NCI-H2227 (cell line): ENCODE data around the gene FGF12.

Experiments used
- DNase-seq: peaks from one replicate; lab custom pipeline; 2025; ENCODE audit not compliant: unreplicated experiment; lab: John Stamatoyannopoulos, UW

Gene FGF12

DNA sequence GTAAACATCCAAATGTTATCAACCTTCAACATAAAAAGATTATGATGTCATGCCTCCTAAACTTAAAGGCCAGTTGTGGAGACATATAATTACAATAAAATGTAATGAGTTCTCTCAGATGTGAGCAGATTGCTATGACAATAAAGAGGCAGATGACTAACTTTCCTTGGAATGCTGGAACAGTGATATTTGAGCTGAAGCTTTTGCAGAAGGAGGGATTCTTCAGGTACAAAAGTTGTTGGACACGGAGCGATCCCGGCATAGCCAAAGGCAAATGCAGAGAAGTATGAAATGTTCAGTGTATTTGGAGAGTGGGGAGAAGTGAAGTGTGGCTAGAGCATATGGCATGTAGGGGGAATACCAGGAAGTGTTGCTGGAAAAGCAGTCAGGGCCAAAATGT lies 520.1 kb downstream of the FGF12 start:
- no peak for DNase-seq

DNA sequence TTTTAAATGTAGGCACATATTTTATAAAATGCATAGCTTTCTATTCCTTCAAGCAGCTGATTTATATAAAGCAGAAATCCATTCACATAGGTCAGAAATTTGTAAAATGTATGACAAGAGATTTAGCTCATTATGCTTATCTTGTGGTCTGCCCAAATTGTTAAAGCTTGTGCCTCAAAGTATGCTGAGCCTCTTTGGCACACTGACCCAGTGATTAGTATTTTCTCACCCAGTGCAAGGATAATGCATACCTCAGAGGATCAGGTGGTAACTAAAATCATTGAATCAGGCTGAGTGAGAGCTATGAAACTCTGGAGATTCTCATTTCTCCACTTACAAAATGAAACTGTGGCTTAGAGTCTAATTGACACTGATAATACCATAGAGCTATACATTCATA lies 533.3 kb downstream of the FGF12 start:
- DNase-seq, result no peak

DNA sequence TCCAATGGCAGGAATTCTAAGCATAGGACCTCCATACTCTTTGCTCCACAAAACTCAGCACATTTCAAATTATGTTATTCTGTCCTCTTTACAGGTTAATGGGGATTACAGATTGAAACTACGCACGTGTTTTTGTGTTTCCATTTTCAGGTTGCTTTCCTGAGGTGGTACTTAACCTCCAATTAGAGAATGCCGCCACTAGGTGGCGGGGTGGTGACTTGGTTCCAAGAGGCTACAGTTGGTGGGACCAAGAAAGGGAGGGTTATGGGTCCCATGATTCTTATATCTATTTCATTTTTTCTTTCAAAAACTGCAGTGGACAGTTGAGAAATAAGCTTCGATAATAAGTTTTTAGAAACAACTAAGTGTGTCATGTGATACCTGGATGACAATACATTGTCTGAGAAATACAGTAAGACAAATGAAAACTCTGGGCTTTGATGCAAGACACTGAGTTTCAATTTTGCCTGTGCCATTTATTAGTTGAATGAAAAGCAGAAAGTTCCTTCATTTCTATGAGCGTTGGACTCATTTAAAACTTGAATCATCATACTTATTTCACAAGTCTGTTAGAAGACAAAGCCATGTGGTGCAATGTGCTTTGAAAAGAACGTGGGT lies 539.0 kb downstream of the FGF12 start:
- DNase-seq, result peak; percentile 5

DNA sequence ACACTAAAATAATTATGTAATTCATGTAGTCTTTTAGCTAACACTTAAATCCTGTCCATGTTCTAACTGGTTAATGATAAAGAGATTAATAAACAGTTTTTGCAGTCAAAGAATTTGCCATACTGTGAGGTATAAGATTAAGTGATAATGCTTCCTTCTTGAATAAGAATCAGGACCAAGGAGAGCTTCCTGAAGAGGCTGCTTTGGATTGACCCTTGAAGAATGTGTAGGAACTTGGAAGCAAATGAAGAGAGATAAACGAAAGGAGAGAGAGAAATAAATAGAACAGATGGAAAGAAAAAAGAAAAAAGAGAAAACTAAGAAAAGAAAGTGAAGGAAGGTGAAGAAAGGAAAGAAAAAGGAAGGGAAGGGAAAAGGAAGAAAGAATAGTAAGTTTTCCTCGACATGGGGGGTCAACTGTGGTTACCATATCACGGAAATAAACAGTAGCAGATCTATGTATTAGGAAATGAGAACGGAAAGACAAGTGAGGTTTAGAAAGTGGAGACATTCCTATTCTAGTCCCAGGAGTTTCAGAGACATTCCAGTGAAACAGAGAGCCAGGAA lies 539.8 kb downstream of the FGF12 start:
- no peak for DNase-seq

DNA sequence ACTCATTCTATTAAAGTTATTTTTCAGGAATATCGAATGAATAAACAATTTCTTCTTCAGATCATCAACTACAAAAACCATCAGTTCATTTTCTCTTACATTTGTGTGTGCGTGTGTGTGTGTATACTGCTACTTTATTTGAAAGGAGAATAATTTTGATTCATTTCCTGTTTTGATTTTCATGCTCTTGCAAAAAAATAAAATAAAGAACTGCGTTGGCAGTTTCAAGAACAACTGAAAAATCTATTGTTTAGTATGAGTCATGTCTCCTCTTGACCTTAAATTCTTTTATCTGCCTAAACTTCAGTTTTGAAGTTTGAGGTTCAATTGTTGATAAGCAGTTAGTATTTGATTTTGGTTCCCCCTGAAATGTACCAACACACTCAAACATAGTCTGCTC lies 540.8 kb downstream of the FGF12 start:
- DNase-seq, result no peak

DNA sequence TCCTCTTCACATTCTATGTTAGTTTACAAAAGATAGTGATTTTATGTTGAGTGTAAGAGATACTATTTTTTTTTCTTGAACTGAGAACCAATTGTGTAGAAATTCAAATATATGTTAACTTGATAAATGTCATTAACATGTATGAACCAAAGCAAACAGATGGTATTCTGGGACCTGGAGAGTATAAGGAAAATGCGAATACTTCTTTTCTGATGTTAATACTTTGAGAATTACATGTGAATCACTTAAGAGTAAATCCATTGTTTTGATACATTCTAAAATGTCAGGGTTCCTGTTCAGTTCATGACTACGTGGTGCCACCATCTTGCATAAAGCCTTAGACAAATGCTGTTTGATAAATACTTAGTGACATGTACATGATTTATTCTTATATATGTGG lies 541.3 kb downstream of the FGF12 start:
- DNase-seq, result no peak

DNA sequence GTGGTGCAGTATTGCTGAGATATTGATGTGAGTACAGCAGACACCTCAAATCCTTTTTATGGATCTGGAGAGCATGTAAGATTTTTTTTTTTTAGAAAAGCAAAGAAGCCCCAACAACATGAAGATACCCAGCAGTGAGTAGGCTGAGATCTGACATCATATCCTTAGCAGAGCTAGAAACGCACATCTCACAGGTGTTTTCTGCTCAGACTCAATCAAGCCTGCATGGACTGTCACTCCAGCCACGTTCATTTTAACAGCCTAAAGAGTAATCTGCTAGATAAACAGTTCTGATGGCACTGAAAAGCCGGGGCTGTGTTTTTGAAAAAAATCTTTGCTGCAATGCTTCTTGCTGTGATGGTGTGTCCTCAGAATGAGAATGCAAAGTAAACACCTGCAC lies 544.2 kb downstream of the FGF12 start:
- no peak for DNase-seq

DNA sequence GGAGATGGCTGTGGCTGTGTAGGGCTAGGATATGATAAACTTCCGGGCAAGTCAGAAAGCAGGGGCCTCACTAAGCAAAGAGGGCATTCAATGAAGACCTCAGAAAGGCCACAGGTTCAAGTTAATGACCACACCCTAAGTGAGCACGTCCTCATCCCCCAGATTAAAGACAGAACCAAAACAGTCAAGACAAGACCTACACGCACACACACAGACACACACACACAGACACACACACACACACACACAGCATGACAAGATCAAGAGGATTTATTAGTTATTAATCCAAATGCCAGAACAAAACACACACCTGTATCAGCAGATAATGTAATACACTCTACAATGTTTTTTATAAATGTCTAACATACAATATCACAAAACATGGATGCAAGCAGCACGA lies 546.2 kb downstream of the FGF12 start:
- no peak for DNase-seq

DNA sequence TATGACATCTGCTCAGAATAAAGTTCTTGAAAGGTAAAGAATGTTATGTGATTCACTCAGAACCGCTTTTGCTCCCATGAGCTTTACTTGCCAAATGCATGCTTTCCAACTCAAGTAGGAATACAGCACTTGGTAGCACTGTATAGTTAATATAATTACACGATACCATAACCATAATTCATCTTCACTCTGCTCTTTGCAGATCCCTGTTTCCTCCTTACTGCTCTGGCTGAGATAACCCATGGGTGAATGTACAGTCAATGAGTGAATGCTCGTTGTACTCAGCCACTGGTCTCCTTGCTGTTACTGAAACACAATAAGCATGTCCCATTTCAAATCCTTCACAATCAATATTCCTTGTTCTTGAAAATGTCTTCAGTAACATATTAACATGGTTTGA lies 550.0 kb downstream of the FGF12 start:
- DNase-seq, result no peak

DNA sequence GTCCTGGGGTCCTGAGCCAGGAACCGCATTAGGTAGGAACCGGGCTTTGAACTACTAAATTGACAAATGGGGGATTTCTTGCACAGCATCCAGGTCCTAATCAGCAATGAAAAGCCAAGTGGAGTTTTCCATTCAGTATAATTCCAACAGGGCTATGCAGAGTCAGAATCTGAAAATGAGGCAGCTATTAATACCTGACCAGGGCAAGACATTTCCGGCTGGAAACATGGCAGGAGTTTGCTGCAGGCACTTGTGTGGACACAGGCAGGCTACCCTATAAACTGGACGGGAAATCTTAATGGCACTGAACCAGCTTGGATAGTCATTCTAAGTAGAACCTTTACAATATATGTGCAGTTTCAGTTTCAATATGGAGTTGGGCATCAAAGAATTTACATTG lies 553.1 kb downstream of the FGF12 start:
- no peak for DNase-seq

DNA sequence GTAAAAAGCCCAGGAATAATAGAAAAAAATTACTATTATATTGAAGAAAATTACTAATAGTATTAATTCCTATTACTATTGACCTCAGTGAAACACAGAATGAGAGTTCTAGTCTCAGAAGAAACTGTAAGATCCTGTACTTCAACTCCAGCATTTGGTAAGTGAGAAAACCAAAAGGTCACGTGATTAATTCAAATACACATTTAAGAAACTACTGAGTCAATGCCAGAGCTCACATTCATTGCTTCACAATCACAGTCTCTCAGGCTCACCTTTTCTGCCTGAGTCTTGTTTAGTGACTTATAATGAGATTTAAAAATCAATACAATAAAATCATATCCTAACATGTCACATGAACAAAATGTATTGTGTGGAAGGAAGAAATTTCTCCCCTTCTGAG lies 556.1 kb downstream of the FGF12 start:
- no peak for DNase-seq

DNA sequence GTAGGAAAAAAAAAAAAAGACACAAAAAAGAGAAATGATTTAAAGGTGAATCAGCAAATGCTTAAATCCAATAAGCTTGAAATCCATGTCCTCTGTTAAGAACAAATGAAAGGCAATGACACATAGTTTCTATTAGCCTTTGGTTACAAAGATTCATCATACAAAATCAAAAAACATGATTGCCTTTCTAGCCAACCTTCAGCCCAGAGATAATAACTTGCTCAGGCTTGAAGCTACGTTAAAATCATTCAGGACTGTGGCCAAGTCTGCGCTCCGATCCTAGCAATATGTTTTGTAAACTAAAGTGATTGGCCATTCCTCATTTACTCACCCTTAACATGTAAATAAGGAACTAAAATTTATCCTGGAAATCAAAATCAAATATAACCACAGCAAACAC lies 556.7 kb downstream of the FGF12 start:
- DNase-seq, result no peak

DNA sequence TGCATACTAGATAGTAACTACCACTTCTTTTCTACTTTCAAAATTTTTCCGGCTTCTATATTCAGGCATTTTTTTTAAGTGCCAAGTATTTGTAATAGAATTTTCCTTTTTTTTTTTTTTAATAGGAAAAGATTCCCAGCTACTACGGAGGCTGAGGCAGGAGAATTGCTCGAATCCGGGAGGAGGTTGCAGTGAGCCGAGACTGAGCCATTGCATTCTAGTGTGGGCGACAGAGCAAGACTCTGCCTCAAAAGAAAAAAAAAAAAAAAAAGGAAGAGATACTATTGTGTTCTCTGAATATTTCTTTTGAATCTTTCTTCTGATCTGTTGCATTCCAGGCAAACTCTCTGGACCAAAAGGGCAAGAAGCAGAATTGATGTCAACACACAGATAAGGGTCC lies 557.3 kb downstream of the FGF12 start:
- DNase-seq, result no peak

DNA sequence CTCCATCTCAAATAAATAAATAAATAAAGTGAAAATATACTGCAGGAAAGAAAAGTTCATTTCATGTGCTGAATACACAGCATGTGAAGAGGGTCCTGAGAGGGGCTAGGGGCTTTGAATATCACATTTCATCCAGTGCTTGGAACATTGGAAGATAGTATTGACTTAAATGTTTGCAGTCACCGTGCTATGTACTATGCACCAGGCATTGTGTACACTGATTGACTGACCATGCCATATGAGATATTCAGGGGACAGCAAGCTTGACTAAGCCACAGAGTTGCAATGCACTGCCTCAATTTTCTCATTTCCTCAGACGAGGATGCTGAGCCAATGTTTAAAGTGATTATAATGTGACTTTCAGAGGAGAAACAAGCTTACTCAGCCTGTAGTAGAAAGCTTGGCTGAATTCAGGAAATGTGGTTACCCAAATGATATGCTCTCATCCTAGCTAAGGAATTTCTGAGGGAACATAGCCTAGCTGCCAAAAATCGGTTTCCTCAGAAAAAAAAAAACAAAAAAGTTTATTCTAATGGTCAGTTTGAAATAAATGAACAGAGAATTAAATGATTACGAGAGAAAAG lies 557.9 kb downstream of the FGF12 start:
- no peak for DNase-seq

DNA sequence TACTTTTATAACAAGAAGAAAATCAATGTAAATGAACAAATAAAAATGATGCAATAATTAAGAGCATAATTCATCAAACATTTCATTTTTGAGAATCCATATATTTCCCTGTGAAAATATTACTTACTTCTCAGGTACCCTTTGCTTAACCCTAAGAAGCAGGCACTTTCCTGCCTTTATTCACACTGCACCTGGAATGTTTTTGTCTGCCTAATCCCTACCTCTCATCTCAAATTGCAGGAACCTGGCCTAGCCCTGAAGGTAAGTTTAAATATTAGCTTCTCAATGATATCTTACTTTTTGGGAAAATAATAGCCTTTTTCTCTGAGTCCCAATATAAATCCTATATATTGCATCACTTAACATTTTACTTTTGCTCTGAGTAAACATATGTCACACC lies 559.1 kb downstream of the FGF12 start:
- no peak for DNase-seq

DNA sequence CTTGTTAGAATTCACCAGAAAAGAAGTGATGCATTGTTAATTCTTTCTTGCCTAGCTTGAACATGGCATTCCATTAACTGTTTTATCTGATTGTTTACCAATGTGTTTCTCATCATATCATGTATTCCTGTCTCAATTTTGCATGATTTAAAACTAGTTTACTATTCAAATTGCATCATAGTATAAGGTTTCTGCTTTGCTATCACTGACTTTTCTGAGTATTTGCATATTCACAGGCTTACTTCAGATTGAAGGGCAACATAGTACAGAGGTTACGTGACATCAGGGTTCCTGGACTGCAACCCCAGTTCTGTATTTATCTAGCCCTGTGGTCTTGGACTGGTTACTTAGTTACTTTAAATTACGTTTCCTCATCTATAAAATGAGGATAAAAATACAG lies 561.8 kb downstream of the FGF12 start:
- DNase-seq, result no peak

DNA sequence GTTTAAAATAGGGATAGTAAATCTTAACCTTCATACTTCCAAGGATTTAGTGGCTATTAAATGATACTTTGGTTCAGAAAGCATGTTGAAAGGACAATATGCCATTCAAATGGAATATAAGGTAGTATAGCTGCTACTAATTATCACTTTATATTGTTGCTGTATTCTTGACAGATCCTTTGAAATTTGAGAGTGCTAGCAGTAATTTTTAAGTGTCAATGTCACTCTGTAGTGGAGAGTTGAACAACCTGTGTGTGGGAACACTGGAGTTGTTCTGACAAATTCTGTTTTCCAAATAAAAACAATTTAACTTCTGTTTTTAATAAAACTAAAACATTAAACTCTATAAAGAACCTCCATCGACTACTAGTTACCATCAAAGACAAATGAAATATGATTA lies 565.7 kb downstream of the FGF12 start:
- DNase-seq, result no peak

DNA sequence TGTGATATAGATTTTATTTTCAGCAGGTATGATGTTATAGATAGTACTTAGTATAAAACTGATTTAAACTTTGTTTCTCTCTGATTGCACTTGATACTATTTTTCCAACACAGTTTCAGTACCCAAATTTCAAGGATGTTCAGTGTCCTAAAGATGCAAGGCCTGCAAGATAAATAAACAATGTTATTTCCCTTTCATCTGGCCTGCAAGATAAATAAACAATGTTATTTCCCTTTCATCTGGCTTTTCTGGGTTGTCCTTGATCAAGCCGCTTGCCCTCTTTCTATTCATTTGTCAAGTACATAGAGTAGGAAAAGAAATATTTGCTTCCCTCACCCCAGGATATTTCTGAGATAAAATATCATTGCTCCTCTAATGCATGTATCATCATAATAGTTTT lies 571.0 kb downstream of the FGF12 start:
- no peak for DNase-seq

DNA sequence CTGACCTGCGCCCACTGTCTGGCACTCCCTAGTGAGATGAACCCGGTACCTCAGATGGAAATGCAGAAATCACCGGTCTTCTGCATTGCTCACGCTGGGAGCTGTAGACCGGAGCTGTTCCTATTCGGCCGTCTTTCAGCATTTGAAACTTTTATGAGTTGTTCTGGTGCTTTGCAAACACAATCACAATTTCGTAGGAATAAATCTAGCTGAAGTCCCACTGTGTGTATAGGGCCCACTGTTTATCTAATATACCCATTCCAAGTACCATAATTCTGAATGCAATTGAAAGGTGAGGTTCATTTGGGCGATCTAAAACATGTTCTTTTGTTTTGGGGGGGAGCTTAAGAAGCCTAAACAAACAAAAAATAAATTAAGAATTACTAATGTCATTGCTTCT lies 572.1 kb downstream of the FGF12 start:
- DNase-seq, result no peak

DNA sequence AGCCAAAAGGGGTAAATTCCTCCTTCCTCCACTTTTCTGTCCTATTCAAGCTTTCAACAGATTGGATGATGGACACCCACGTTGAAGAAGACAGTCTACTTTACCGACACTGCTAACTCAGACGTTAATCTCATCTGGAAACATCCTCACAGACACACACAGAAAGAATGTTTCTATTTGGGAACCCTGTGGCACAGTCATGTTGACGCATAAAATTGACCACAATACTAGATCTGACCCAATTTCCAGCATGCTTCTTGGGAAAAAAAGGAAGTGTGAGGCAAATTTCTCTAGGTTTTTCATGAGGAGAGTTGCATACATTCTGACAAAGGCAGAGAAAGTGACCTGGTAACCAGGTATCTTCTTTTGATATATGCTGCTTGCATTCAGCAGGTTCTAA lies 594.1 kb downstream of the FGF12 start:
- no peak for DNase-seq

DNA sequence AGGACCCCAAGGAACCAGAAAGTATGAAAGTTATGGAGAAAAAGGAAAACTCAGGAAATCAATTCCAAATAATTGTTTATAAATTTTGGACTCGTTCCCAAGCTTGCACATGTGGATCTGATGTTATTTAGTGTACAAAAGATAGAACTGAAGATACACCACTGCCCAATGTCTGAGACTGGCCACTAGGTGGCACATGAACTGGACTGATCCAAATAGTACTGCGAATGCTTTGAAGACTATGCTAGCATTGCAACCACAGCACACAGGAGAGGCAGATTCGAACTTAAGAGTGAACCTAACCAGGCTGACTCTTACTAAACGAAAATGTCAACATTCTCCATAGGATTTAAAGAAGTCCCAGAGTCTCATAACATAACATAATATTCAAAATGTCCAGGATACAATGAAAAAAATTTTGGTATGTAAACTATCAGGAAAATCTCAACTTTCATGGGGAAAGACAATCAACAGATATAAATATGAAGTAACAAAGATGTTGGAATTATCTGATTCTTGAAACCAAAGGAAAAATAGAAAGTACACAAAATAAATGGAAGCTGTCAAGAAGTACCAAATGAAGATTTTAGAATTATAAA lies 596.7 kb downstream of the FGF12 start:
- peak; percentile 37 for DNase-seq

DNA sequence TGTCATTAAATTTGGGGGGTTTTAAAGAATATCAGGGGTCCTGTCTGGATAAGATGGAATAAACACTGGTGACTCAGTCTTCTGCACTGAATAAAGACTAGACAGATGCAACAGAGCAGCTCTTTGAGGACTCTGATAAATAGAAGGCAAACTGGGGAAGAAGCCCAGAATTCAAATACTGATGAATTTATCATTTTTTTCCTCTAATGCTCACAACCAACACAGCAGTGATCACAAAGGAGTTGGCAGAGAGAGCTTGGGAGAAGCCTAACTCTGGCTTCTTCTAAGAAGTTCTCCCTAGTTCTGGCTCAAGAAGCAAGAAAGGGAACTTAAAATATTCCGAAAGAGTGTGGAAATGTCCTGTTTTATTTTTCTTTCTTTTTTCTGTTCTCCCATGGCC lies 597.8 kb downstream of the FGF12 start:
- no peak for DNase-seq

DNA sequence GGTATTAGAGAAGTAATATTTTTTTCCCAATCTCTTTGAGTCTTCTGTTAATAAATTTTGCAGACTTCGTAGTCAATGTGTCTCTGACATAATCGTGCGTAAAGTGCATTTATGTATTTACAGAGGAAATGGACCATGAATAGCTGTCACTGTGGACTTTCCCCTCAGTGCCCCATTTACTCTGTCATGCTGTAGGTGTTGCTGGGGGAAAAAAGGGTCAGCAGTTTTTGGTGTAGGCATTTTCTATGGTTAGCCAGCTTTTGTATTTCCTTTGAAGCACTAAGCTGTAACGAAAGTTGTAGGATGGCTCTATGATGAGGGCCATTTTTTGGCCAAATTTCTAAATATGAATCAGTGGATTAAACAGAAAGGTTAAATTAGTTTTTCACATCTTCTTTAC lies 598.4 kb downstream of the FGF12 start:
- no peak for DNase-seq
